ENCODE results near the gene HMG20A.

DNA sequence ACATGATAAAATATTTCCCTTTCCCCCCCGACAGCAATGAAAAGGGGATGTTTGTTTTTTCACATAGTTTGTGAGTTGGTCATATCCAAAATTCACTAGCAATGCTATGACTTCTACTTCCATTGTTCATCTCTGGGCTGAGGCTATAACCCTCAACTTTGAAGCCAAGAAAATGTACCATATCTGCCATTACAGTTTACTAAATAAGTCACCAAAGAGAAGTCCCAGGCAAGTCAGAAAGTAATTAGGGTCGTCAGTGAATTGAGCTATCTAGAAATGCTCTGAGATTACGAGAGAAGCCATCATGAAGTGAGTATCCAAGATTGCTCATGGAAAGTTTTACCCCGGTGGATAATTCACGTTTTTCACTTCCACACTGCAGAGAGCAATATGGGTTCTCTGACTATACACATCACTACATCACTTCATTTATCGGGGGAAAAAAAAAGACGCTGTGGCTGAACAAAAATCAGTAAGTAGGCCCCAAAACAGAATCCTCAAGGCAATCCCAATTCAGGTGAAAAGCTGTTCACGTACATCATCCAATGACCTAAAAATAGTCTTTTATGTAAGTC, 2.2 kb upstream of the HMG20A start:
- no peak for TF ChIP-seq POLR2A (IDR thresholded peaks at IDR 0.05)
- TF ChIP-seq, protein P1, sequence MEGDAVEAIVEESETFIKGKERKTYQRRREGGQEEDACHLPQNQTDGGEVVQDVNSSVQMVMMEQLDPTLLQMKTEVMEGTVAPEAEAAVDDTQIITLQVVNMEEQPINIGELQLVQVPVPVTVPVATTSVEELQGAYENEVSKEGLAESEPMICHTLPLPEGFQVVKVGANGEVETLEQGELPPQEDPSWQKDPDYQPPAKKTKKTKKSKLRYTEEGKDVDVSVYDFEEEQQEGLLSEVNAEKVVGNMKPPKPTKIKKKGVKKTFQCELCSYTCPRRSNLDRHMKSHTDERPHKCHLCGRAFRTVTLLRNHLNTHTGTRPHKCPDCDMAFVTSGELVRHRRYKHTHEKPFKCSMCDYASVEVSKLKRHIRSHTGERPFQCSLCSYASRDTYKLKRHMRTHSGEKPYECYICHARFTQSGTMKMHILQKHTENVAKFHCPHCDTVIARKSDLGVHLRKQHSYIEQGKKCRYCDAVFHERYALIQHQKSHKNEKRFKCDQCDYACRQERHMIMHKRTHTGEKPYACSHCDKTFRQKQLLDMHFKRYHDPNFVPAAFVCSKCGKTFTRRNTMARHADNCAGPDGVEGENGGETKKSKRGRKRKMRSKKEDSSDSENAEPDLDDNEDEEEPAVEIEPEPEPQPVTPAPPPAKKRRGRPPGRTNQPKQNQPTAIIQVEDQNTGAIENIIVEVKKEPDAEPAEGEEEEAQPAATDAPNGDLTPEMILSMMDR (IDR thresholded peaks at IDR 0.05) = no peak
